ENCODE measurements around the gene PID1.
"Not testable (repeated sequence)": the region's sequence is repeated elsewhere in the genome, so short reads cannot be mapped to it uniquely, and the experiment has no call there.

The PID1 gene

GRCh38 chr2:229104025-229104424, 167.1 kb downstream of the PID1 start:
- DNase-seq = no peak

GRCh38 chr2:229101314-229101713, 169.8 kb downstream of the PID1 start:
- DNase-seq = no peak

GRCh38 chr2:229099231-229099630, 171.9 kb downstream of the PID1 start:
- DNase-seq = no peak

- DNase-seq = no peak
Measured at GRCh38 chr2:229098801-229099200, 172.3 kb downstream of the PID1 start.

- no peak for DNase-seq
Measured at GRCh38 chr2:229096409-229097066, 174.5 kb downstream of the PID1 start.

GRCh38 chr2:229095472-229095871, 175.6 kb downstream of the PID1 start:
- DNase-seq = no peak

- no peak for DNase-seq
Measured at GRCh38 chr2:229090225-229090624, 180.9 kb downstream of the PID1 start.

- no peak for DNase-seq
Measured at GRCh38 chr2:229089776-229090175, 181.3 kb downstream of the PID1 start.

GRCh38 chr2:229088966-229089700, 182.0 kb downstream of the PID1 start:
- DNase-seq = no peak

- DNase-seq = no peak
Measured at GRCh38 chr2:229088517-229088913, 182.6 kb downstream of the PID1 start.

GRCh38 chr2:229087843-229088516, 183.1 kb downstream of the PID1 start:
- no peak for DNase-seq

- DNase-seq = no peak
Measured at GRCh38 chr2:229087267-229087666, 183.8 kb downstream of the PID1 start.

- DNase-seq = no peak
Measured at GRCh38 chr2:229085439-229085838, 185.6 kb downstream of the PID1 start.

GRCh38 chr2:229084447-229084846, 186.6 kb downstream of the PID1 start:
- no peak for DNase-seq

- DNase-seq = no peak
Measured at GRCh38 chr2:229083606-229084340, 187.3 kb downstream of the PID1 start.

GRCh38 chr2:229081411-229081810, 189.7 kb downstream of the PID1 start:
- DNase-seq = no peak

- DNase-seq = no peak
Measured at GRCh38 chr2:229080172-229080571, 190.9 kb downstream of the PID1 start.

GRCh38 chr2:229076886-229077285, 194.2 kb downstream of the PID1 start:
- not testable (repeated sequence) for DNase-seq

- DNase-seq = no peak
Measured at GRCh38 chr2:229073935-229074334, 197.2 kb downstream of the PID1 start.

- DNase-seq = no peak
Measured at GRCh38 chr2:229071292-229071976, 199.7 kb downstream of the PID1 start.

- DNase-seq = no peak
Measured at GRCh38 chr2:229066121-229066715, 204.9 kb downstream of the PID1 start.

- no peak for DNase-seq
Measured at GRCh38 chr2:229064749-229065148, 206.3 kb downstream of the PID1 start.

All from KG1 (cell line).